Neural cell (in vitro differentiated cells): ENCODE results near the gene HIVEP1.

ENCODE experiments used
- CTCF ChIP-seq: fragments of 450-650 bp; IDR thresholded peaks from 2 replicates; pipeline ENCODE4 v1.5.1; 2014; ENCODE audit warnings: antibody characterized with exemption, mild to moderate bottlenecking, moderate library complexity; ENCODE audit not compliant: poor library complexity, severe bottlenecking
- EZH2 ChIP-seq: fragments of 200-600, 300-800 bp; shearing (Covaris generic), sonication (generic); IDR thresholded peaks from 2 replicates; pipeline ENCODE4 v1.6.1; 2014; ENCODE audit warnings: antibody characterized with exemption, low read length, borderline replicate concordance, mild to moderate bottlenecking; ENCODE audit not compliant: insufficient read depth, poor library complexity, severe bottlenecking
- MXI1 ChIP-seq: fragments of 450-650 bp; conservative IDR thresholded peaks from 2 replicates; pipeline ENCODE4 v1.6.1; 2014; ENCODE audit warnings: antibody characterized with exemption, mild to moderate bottlenecking; ENCODE audit not compliant: poor library complexity, severe bottlenecking
- RAD21 ChIP-seq: fragments of 450-650 bp; conservative IDR thresholded peaks from 2 replicates; pipeline ENCODE4 v1.6.1; 2014; ENCODE audit warnings: antibody characterized with exemption, mild to moderate bottlenecking, moderate library complexity
- SMC3 ChIP-seq: fragments of 450-650 bp; conservative IDR thresholded peaks from 2 replicates; pipeline ENCODE4 v1.6.1; 2014; ENCODE audit warnings: antibody characterized with exemption, mild to moderate bottlenecking, moderate library complexity; ENCODE audit not compliant: poor library complexity
- TAF1 ChIP-seq: IDR thresholded peaks from 2 replicates; pipeline ENCODE4 v1.6.1; 2012; ENCODE audit warnings: low read depth

DNA sequence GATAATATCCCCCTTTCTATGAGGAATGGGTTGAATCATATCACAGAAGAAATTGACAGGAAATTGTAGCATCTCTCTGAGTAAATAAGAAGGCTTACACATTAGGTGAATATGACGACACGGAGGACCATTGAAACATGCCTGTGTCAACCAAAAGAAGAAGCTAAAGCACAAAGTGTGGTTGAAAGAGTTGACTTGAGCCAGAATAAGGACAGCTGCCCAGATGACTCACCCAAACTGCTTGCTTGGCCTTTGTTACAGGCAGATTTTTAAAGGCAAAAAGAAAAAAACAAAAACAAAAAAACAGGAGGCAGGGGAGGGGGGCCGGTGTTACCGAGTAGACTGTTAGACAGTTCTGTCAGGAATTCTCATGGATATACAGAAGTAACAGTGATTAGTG lies 148.2 kb downstream of the HIVEP1 start:
- no peak for TF ChIP-seq RAD21
- no peak for TF ChIP-seq CTCF
- no peak for TF ChIP-seq TAF1
- TF ChIP-seq EZH2: no peak
- TF ChIP-seq SMC3: no peak
- TF ChIP-seq MXI1: no peak
